A673 (cell line): ENCODE measurements around the gene BCL10.

ENCODE experiments used
- EZH2 ChIP-seq: fragments of 200-600 bp; sonication (generic); IDR thresholded peaks from 2 replicates; pipeline ENCODE4 v1.6.1; 2017; ENCODE audit warnings: borderline replicate concordance, low read depth, mild to moderate bottlenecking, mixed read lengths, antibody characterized with exemption, low read length; ENCODE audit not compliant: poor library complexity, severe bottlenecking
- TF ChIP-seq, protein P1 (sequence below): fragments of 300-800, 200-600 bp; sonication (generic); conservative IDR thresholded peaks from 2 replicates; pipeline ENCODE4 v1.5.1; 2017; ENCODE audit warnings: low read depth, mild to moderate bottlenecking, antibody characterized with exemption, low read length, moderate library complexity, mixed read lengths

GRCh38 chr1:85275701-85276214, 674 bp downstream of the BCL10 start:
- TF ChIP-seq, protein P1, sequence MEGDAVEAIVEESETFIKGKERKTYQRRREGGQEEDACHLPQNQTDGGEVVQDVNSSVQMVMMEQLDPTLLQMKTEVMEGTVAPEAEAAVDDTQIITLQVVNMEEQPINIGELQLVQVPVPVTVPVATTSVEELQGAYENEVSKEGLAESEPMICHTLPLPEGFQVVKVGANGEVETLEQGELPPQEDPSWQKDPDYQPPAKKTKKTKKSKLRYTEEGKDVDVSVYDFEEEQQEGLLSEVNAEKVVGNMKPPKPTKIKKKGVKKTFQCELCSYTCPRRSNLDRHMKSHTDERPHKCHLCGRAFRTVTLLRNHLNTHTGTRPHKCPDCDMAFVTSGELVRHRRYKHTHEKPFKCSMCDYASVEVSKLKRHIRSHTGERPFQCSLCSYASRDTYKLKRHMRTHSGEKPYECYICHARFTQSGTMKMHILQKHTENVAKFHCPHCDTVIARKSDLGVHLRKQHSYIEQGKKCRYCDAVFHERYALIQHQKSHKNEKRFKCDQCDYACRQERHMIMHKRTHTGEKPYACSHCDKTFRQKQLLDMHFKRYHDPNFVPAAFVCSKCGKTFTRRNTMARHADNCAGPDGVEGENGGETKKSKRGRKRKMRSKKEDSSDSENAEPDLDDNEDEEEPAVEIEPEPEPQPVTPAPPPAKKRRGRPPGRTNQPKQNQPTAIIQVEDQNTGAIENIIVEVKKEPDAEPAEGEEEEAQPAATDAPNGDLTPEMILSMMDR = no peak
- no peak for TF ChIP-seq EZH2
